Panc1 (cell line): ENCODE data around the gene CPNE9. TPM values are rescaled to one million over a fixed set of nuclear protein-coding genes. Genes with fewer than 3 reads are reported as not detected.

Experiments
- ATAC-seq: fragments of 200-7000 bp; cut with Tn5 transposase; 2 replicates; pipeline ENCODE4 v1.9.1; 2020; ENCODE audit warnings: mild to moderate bottlenecking, moderate library complexity
- BruUV-seq: library from RNA; stranded (reverse); fragments of 400-500 nt; replicated peaks from 2 replicates; lab custom pipeline; 2021; lab: Mats Ljungman, UMichigan
- CTCF ChIA-PET: fragments of 300-600 bp; sonication (Branson Sonifier 250); formaldehyde crosslinking; loops from one replicate; lab custom pipeline; 2022; ENCODE audit warnings: antibody characterized with exemption; lab: Charles Lee
- POLR2A ChIA-PET: fragments of 300-600 bp; sonication (Branson Sonifier 250); formaldehyde crosslinking; loops from one replicate; lab custom pipeline; 2022; ENCODE audit warnings: antibody characterized with exemption; lab: Charles Lee
- DNase-seq: peaks from one replicate; pipeline ENCODE4 v3.0.0-alpha.2; 2010; ENCODE audit warnings: low read depth, low spot score
- H3K27ac ChIP-seq: 2 replicates; pipeline ENCODE4 v1.5.1; 2011; ENCODE audit warnings: mild to moderate bottlenecking, low read length, inconsistent platforms
- H3K27me3 ChIP-seq: fragments of 200-500 bp; sonication (Bioruptor generic); 2 replicates; pipeline ENCODE4 v1.6.0; 2014; ENCODE audit warnings: low read length, inconsistent platforms; ENCODE audit not compliant: control insufficient read depth, insufficient read depth
- H3K36me3 ChIP-seq: fragments of 200-500 bp; sonication (Bioruptor generic); 2 replicates; pipeline ENCODE4 v1.5.1; 2014; ENCODE audit warnings: inconsistent platforms, mild to moderate bottlenecking, low read length, moderate library complexity; ENCODE audit not compliant: control insufficient read depth, insufficient read depth
- H3K4me1 ChIP-seq: 2 replicates; pipeline ENCODE4 v1.5.1; 2011; ENCODE audit warnings: inconsistent platforms, mild to moderate bottlenecking, low read length, moderate library complexity; ENCODE audit not compliant: control insufficient read depth, insufficient read depth
- H3K4me3 ChIP-seq, 2 experiments: 2 replicates each; pipeline ENCODE4 v1.5.1; 2011 to 2012; ENCODE audit warnings: low read depth in 2 of 2, low read length in 2 of 2, mild to moderate bottlenecking in 2 of 2, inconsistent platforms in 1 of 2, moderate library complexity in 1 of 2
- H3K9me3 ChIP-seq: fragments of 200-500 bp; sonication (Bioruptor generic); 2 replicates; pipeline ENCODE4 v1.5.1; 2014; ENCODE audit warnings: low read depth, mild to moderate bottlenecking, inconsistent platforms, low read length, moderate library complexity; ENCODE audit not compliant: control insufficient read depth, insufficient read depth
- POLR2AphosphoS5 ChIP-seq: IDR thresholded peaks from 2 replicates; pipeline ENCODE4 v1.6.1; 2012; ENCODE audit warnings: mild to moderate bottlenecking, low read depth, low read length, moderate library complexity
- REST ChIP-seq, 2 experiments: IDR thresholded peaks; 2 replicates each; pipeline ENCODE4 v1.6.1; 2011 to 2012; ENCODE audit warnings: low read depth in 2 of 2, control low read depth in 1 of 2, low read length in 1 of 2, mild to moderate bottlenecking in 1 of 2, moderate library complexity in 1 of 2; ENCODE audit not compliant: insufficient read depth in 1 of 2
- SIN3A ChIP-seq: IDR thresholded peaks from 2 replicates; pipeline ENCODE4 v1.6.1; 2012; ENCODE audit warnings: low read depth, mild to moderate bottlenecking, low read length, moderate library complexity, borderline replicate concordance; ENCODE audit not compliant: insufficient read depth
- TCF7L2 ChIP-seq: IDR thresholded peaks from 2 replicates; pipeline ENCODE4 v1.6.1; 2011; ENCODE audit warnings: mild to moderate bottlenecking, low read depth, low read length, inconsistent platforms
- in situ Hi-C: cut with HindIII; loops from 2 replicates; pipeline ENCODE4 v1.10.0; 2016; ENCODE audit warnings: low sequenced_read_pairs, low pct_unique_long_range_greater_than_20kb
- intact Hi-C: fragments of 100-400 bp; cut with micrococcal nuclease; formaldehyde crosslinking; loops from one replicate; pipeline ENCODE4 v1.10.0; 2022; ENCODE audit not compliant: unreplicated experiment
- total RNA-seq: library from RNA; stranded (reverse); gene quantifications from one replicate; pipeline ENCODE4 v1.2.1, GENCODE V29; 2021; ENCODE audit not compliant: unreplicated experiment
- TF ChIP-seq, protein P1 (sequence below): fragments of 450-650 bp; IDR thresholded peaks from 2 replicates; pipeline ENCODE4 v1.5.1; 2017; ENCODE audit warnings: mild to moderate bottlenecking

The CPNE9 gene
- total RNA-seq, 1 experiment from 2014 or later: 0.13 TPM

DNA sequence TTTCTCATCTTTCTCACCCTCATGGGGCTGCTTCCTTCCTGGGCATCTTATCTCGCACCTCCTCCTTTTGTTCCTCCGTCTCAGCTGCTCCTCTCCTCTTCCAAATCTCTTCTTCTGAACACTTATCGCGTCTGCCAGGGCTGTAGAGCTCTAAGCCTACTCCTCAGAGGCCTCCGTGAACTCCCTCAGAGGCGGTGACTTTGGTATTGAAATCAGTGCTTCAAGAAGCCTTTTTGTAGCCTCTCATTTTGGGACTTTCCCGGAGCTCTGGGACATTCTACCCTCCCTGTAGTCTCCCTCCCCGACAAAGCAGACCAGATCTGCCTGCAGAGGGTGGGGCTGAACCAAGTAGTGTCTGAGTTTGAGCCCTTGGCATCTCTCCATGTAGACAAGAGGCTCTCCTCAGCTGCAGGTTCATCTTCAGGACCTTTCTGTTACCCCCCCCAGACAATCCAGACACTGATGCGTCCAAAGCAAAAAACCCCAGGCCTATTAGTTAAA, 17.5 kb upstream of the CPNE9 start:
- POLR2A ChIA-PET: no interaction called here
- in situ Hi-C loops: no loop called here
- DNase-seq (no peak), ATAC-seq (no peak)
- CTCF ChIA-PET: no interaction called here
- Histone ChIP-seq H3K4me3 (no peak overlapping the region), H3K4me1 (no peaks in the 10 kb centered on the region), H3K36me3 (no peaks in the 10 kb centered on the region; the same call in 1 of the 2 replicates), H3K27ac (no peak overlapping the region), H3K9me3 (no peaks in the 10 kb centered on the region), H3K27me3 (no peaks in the 10 kb centered on the region)
- no TSS peak for BruUV-seq
- TF ChIP-seq TCF7L2 (no peak), POLR2AphosphoS5 (no peak), REST (IDR thresholded peaks at IDR 0.05; ENCODE audit: insufficient read depth in 1 of 2, low read depth in 2 of 2, low read length in 1 of 2) (no peak), SIN3A (no peak)
- TF ChIP-seq, protein P1, sequence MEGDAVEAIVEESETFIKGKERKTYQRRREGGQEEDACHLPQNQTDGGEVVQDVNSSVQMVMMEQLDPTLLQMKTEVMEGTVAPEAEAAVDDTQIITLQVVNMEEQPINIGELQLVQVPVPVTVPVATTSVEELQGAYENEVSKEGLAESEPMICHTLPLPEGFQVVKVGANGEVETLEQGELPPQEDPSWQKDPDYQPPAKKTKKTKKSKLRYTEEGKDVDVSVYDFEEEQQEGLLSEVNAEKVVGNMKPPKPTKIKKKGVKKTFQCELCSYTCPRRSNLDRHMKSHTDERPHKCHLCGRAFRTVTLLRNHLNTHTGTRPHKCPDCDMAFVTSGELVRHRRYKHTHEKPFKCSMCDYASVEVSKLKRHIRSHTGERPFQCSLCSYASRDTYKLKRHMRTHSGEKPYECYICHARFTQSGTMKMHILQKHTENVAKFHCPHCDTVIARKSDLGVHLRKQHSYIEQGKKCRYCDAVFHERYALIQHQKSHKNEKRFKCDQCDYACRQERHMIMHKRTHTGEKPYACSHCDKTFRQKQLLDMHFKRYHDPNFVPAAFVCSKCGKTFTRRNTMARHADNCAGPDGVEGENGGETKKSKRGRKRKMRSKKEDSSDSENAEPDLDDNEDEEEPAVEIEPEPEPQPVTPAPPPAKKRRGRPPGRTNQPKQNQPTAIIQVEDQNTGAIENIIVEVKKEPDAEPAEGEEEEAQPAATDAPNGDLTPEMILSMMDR: no peak
- intact Hi-C loops: no loop called here

DNA sequence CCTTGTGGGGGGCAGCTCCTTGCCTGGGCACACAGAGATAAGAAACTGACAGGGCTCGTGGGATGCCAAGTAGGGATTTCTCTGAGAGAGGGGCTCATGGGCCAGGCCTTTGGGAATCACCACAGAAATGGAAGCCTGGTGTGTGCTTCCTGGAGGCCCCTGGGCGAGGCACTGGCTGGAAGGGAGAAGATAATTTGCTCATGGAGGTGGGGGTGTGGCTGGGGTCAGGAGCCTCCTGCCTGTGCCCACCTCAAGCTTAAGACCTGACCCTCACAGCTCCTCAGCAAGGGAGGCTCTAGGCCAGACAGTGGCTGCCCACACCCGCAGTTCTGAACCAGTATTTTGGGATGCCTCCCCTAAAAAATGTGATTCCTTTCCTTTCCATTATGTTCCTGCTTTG, 16.9 kb upstream of the CPNE9 start:
- DNase-seq: no peak
- no TSS peak for BruUV-seq

More for the DNA sequence above, 16.9 kb upstream of the CPNE9 start:
- TF ChIP-seq POLR2AphosphoS5: no peak
- no peak for TF ChIP-seq SIN3A
- TF ChIP-seq REST (IDR thresholded peaks at IDR 0.05; ENCODE audit: insufficient read depth in 1 of 2, low read depth in 2 of 2, low read length in 1 of 2): no peak
- TF ChIP-seq, protein P1: no peak
- no peak for TF ChIP-seq TCF7L2
- Histone ChIP-seq H3K27me3 (no peaks in the 10 kb centered on the region), H3K9me3 (no peaks in the 10 kb centered on the region), H3K4me3 (no peak overlapping the region), H3K4me1 (no peaks in the 10 kb centered on the region), H3K27ac (no peak overlapping the region), H3K36me3 (no peaks in the 10 kb centered on the region; the same call in 1 of the 2 replicates)
- CTCF ChIA-PET: no interaction called here
- no peak for ATAC-seq
- intact Hi-C loops: no loop called here
- in situ Hi-C loops: no loop called here
- POLR2A ChIA-PET: no interaction called here
